GM19025 (cell line): Measurements from ENCODE around the gene ZNF491.
A peak's percentile ranks its signal among the peaks of the same experiment; 100 is the strongest.
"Not testable (repeated sequence)": the region's sequence is repeated elsewhere in the genome, so short reads cannot be mapped to it uniquely, and the experiment has no call there.

Experiments used
- ATAC-seq: cut with Tn5 transposase; IDR thresholded peaks from one replicate; pipeline ENCODE4 v1.9.1; 2021; ENCODE audit warnings: mild to moderate bottlenecking, low read depth, moderate library complexity; ENCODE audit not compliant: unreplicated experiment

Gene ZNF491

GRCh38 chr19:11797491-11797890 lies 832 bp upstream of the ZNF491 start:
- peak; percentile 42 for ATAC-seq

- no peak for ATAC-seq
Observed at GRCh38 chr19:11806354-11807098, 8.2 kb downstream of the ZNF491 start.

GRCh38 chr19:11807099-11807380 lies 8.7 kb downstream of the ZNF491 start:
- no peak for ATAC-seq

GRCh38 chr19:11813703-11814028 lies 15.3 kb downstream of the ZNF491 start:
- ATAC-seq = peak; percentile 18

- ATAC-seq = peak; percentile 98
Observed at GRCh38 chr19:11814029-11814699, 15.8 kb downstream of the ZNF491 start, which contains the start of gene ZNF440. Gene ZNF440 (plus strand): TSS chr19:11814273. CDS start chr19:11814448, 175 bp downstream.

- ATAC-seq = no peak
Observed at GRCh38 chr19:11814700-11815035, 16.3 kb downstream of the ZNF491 start.

- ATAC-seq = no peak
Observed at GRCh38 chr19:11821474-11822109, 23.3 kb downstream of the ZNF491 start.

GRCh38 chr19:11828957-11829876 lies 30.9 kb downstream of the ZNF491 start:
- ATAC-seq = not testable (repeated sequence)

GRCh38 chr19:11832253-11832912 lies 34.1 kb downstream of the ZNF491 start:
- ATAC-seq = no peak

- no peak for ATAC-seq
Observed at GRCh38 chr19:11833541-11833940, 35.2 kb downstream of the ZNF491 start.

GRCh38 chr19:11835626-11836066 lies 37.3 kb downstream of the ZNF491 start:
- ATAC-seq = not testable (repeated sequence)

GRCh38 chr19:11843722-11844121 lies 45.4 kb downstream of the ZNF491 start:
- ATAC-seq = no peak

GRCh38 chr19:11847615-11848014 lies 49.3 kb downstream of the ZNF491 start:
- not testable (repeated sequence) for ATAC-seq

- ATAC-seq = no peak
Observed at GRCh38 chr19:11848200-11848593, 49.9 kb downstream of the ZNF491 start.

- peak; percentile 75 for ATAC-seq
Observed at GRCh38 chr19:11848594-11849469, 50.5 kb downstream of the ZNF491 start, which contains the start of gene ZNF439. Gene ZNF439 (plus strand): TSS chr19:11848726. CDS start chr19:11848868, 142 bp downstream.

GRCh38 chr19:11850289-11850688 lies 52.0 kb downstream of the ZNF491 start:
- ATAC-seq = not testable (repeated sequence)

- ATAC-seq = no peak
Observed at GRCh38 chr19:11853358-11853757, 55.0 kb downstream of the ZNF491 start.

GRCh38 chr19:11856596-11857250 lies 58.4 kb downstream of the ZNF491 start:
- ATAC-seq = no peak
